ENCODE results near the gene RUVBL1.

DNA sequence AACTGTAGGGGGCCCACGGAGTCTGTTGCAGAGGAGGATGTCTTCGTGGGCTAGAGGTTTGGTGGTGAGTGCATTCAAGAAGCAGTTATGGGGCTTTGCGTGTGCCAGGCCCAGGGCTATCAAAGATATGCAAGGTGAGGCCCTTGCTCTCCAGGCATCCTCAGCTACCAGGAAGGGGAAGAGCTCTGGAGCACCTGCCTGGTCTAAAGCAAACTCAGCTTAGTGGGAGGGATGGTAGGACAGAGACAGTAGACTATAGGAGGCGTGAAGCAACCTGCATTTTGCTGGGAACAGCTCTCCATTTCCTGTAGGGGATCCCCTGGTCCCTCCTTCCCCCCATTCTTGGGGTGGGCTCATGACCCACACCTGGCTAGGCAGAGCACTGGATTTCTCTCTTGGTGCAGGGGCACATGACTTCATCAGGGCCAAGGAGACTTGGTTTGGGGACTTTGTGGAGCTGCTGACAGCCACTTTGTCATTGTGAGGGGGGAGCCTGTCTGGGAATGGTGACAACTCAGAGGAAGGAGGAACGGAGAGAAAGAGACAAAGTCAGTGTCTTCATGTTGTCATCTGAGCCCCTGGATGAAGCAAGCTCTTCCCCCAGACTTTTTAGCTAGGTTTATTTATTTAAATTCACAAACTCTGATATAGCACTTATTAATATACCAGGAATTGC is 21.0 kb upstream of the RUVBL1 start:
- TF ChIP-seq, protein P1, sequence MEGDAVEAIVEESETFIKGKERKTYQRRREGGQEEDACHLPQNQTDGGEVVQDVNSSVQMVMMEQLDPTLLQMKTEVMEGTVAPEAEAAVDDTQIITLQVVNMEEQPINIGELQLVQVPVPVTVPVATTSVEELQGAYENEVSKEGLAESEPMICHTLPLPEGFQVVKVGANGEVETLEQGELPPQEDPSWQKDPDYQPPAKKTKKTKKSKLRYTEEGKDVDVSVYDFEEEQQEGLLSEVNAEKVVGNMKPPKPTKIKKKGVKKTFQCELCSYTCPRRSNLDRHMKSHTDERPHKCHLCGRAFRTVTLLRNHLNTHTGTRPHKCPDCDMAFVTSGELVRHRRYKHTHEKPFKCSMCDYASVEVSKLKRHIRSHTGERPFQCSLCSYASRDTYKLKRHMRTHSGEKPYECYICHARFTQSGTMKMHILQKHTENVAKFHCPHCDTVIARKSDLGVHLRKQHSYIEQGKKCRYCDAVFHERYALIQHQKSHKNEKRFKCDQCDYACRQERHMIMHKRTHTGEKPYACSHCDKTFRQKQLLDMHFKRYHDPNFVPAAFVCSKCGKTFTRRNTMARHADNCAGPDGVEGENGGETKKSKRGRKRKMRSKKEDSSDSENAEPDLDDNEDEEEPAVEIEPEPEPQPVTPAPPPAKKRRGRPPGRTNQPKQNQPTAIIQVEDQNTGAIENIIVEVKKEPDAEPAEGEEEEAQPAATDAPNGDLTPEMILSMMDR (IDR thresholded peaks at IDR 0.05): no peak
- no peak for TF ChIP-seq POLR2A (IDR thresholded peaks at IDR 0.05)

All from lower leg skin (tissue), 3 donors.